Right atrium auricular region (tissue), 2 donors: Measurements from ENCODE around the gene UBE2N. TPM values are rescaled to one million over a fixed set of nuclear protein-coding genes. Genes with fewer than 3 reads are reported as not detected.
"Not testable (repeated sequence)": the region's sequence is repeated elsewhere in the genome, so short reads cannot be mapped to it uniquely, and the experiment has no call there.

Experiments used
- DNase-seq: peaks from one replicate; pipeline ENCODE4 v3.0.0-alpha.2; 2019; ENCODE audit warnings: low spot score
- H3K27ac ChIP-seq, 2 donors: fragments of 200-600 bp; sonication (generic); 1 replicate in 1 of 2; 2 replicates in 1 of 2; pipeline ENCODE4 v1.5.1; 2016 to 2019
- H3K27me3 ChIP-seq, 2 donors: fragments of 200-600 bp; sonication (generic); one replicate each; pipeline versions ENCODE4 v1.5.1 to v1.6.0; 2017 to 2019
- H3K36me3 ChIP-seq: fragments of 200-600 bp; sonication (generic); one replicate; pipeline ENCODE4 v1.5.1; 2016
- H3K4me1 ChIP-seq, 2 donors: fragments of 200-600 bp; sonication (generic); one replicate each; pipeline versions ENCODE4 v1.5.1 to v1.6.0; 2017 to 2019
- H3K4me3 ChIP-seq, 2 donors: fragments of 200-600 bp; sonication (generic); 1 replicate in 1 of 2; 2 replicates in 1 of 2; pipeline ENCODE4 v1.5.1; 2017 to 2019; ENCODE audit warnings: mild to moderate bottlenecking in 1 of 2, moderate library complexity in 1 of 2
- H3K9me3 ChIP-seq, 2 donors: fragments of 200-600 bp; sonication (generic); one replicate each; pipeline ENCODE4 v1.5.1; 2019
- CTCF ChIP-seq, 2 donors: fragments of 200-600 bp; sonication (generic); IDR thresholded peaks; one replicate each; pipeline ENCODE4 v1.5.1; 2019; ENCODE audit warnings: antibody characterized with exemption in 2 of 2
- total RNA-seq, 2 donors: library from RNA; depleted of rRNA; stranded (reverse); fragments of >200 nt; gene quantifications; one replicate each; pipeline ENCODE4 v1.1.0, GENCODE V29; 2016

Gene UBE2N
- total RNA-seq, 2 donors from 2014 or later: 30.2 to 41.5 TPM

DNA sequence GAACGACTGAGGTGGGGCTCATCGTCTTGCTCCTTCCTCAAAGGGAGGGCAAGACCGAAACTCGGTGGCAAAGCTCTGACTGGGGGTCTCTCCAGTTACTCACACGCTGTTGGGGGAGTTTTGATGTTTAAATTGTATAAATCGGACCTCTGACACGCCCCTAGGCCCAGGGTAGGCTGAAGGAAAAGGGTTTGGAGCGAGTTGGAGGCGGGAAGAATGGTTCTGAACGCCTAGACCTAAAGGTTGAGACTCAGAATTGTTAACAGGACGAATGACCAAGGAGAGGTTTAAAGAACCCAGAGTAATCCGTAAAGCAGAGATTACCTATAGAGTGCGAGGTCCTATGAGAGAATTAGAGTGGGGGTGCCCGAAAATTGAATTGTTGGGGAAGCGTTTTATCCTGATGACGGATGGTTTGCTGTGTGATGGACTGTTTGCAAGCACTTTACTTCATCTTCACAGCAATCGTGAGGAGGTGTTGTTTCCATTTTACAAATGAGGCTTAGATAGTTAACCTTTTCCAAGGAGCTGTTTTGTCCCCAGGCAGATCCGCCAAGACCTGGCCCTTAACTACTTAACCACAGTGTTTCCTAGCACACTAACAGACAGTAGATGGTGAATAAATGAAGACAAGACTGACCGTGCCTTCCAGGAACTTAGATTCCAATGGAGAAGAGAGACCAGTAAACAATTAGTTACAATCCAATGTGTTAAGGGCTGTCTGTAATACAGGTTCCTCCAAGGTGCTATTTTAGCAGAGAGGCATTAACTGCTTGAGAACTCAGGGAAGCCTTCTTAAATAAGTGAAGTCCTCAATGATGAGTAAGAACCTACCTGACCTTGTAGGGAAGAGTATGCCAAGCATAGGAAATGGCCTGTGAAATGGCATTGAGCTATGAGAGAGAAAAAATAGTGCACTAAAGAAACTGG is 929 bp upstream of the UBE2N start:
- no peaks in the 10 kb centered on the region for H3K9me3 ChIP-seq
- H3K27me3 ChIP-seq: no peaks in the 10 kb centered on the region
- peak overlapping the region; percentile 86 to 100 for H3K4me3 ChIP-seq
- peaks cover 0 to 36% of the 10 kb centered on the region in 2 donors for H3K4me1 ChIP-seq
- H3K27ac ChIP-seq: peak overlapping the region; percentile 93 to 96
- no peaks in the 10 kb centered on the region for H3K36me3 ChIP-seq
- no peak for TF ChIP-seq CTCF (IDR thresholded peaks at IDR 0.05)
- no peak for DNase-seq

GRCh38 chr12:93441081-93441616 is 598 bp downstream of the UBE2N start:
- no peak for DNase-seq
- peak overlapping the region; percentile 93 to 96 for H3K27ac ChIP-seq
- no peaks in the 10 kb centered on the region for H3K36me3 ChIP-seq
- peak overlapping the region; percentile 86 to 100 for H3K4me3 ChIP-seq
- no peaks in the 10 kb centered on the region for H3K9me3 ChIP-seq
- H3K27me3 ChIP-seq: no peaks in the 10 kb centered on the region
- peaks cover 0 to 46% of the 10 kb centered on the region in 2 donors for H3K4me1 ChIP-seq
- TF ChIP-seq CTCF (IDR thresholded peaks at IDR 0.05): no peak

- H3K9me3 ChIP-seq: no peaks in the 10 kb centered on the region
- no peak for TF ChIP-seq CTCF (IDR thresholded peaks at IDR 0.05)
- peaks cover 0 to 55% of the 10 kb centered on the region in 2 donors for H3K4me1 ChIP-seq
- no peak overlapping the region for H3K27ac ChIP-seq
- no peaks in the 10 kb centered on the region for H3K36me3 ChIP-seq
- H3K27me3 ChIP-seq: no peaks in the 10 kb centered on the region
- H3K4me3 ChIP-seq: peak overlapping the region; percentile 86 to 100
- no peak for DNase-seq
Measured at GRCh38 chr12:93440043-93440835, 1.5 kb downstream of the UBE2N start.

DNA sequence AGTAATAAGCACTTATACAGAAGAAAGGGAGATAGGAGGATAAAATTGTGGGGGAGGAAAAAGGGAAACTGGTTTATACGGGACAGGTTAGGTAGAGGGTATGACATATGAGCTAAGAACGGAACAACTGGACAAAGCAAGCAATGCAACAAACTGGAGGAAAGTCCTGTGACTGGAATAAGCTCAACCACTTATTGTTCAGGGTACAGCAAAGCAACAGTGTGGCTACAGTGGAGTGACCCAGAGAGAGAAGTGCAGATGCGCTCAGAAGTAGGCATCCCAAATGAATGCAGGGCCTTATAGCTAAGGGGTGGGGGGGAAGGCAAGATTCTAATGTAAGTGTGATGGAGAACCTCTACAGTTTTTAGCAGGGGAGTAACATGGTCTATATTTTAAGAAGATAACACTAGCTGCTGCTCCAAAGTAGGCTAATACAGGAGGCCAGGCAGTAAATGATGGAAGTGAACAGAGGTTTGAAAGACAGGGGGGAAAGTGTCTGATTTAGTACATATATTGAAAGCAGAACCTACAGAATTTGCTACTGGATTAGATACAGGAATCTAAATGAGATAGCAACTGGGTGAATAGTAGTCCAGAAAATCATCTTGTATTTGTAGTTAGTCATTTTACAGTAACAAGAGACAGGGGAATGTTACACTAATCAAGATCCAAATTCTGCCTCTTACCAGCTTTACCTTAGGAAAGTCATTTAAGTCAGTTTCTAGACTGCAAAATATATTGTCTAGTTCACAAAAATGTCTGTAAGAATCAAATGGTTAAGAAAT is 3.3 kb downstream of the UBE2N start:
- DNase-seq: no peak
- TF ChIP-seq CTCF (IDR thresholded peaks at IDR 0.05): no peak
- H3K4me3 ChIP-seq: no peak overlapping the region
- H3K36me3 ChIP-seq: no peaks in the 10 kb centered on the region
- H3K27me3 ChIP-seq: no peaks in the 10 kb centered on the region
- H3K9me3 ChIP-seq: no peaks in the 10 kb centered on the region
- no peak overlapping the region for H3K27ac ChIP-seq
- peaks cover 0 to 70% of the 10 kb centered on the region in 2 donors for H3K4me1 ChIP-seq

DNA sequence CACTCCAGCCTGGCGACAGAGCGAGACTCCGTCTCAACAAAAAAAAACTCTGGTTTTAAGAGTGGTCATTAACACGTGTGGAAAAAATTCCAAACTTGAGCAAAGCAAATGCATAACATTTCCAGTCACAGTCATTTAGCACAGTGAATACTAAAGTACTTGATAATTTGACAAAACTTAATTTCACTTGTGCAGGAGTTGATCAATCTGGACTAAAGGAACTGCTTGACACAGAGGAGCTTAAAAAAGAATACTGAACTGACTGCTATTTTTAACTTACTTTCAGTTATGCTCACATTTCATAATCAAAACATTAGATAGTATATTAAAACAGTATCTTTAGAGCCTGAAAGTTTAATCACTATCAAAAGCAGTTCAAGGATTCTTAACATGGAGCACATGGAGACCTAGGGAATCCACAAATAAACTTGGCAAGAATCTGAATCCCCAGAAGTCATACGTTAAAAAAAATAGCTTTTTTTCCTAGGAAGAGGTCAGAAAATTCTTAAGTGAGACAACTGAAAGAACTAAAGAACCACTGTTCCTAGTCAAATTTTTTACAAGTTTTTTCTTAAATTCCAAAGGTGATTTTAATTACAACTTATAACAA is 7.4 kb downstream of the UBE2N start:
- H3K4me1 ChIP-seq: peaks cover 0 to 71% of the 10 kb centered on the region in 2 donors
- DNase-seq: no peak
- no peaks in the 10 kb centered on the region for H3K27me3 ChIP-seq
- H3K27ac ChIP-seq: peak overlapping the region; percentile 36 to 70
- peak overlapping the region in 1 of 2 donors; percentile 16 for H3K4me3 ChIP-seq
- no peak for TF ChIP-seq CTCF (IDR thresholded peaks at IDR 0.05)
- H3K9me3 ChIP-seq: no peaks in the 10 kb centered on the region
- H3K36me3 ChIP-seq: no peaks in the 10 kb centered on the region

DNA sequence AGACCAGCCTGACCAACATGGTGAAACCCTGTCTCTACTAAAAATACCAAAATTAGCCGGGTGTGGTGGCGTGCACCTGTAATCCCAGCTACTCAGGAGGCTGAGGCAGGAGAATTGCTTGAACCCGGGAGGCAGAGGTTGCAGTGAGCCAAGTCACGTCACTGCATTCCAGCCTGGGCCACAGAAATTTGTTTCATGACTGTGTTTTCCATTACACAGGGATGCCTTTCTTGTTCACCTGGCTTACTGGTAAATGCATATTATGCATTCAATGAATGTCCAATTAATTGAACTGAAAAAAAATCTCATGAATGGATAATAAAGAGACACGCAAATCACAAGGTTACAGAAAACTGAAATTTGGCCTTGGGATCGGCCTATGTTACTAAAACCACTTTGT is 9.7 kb downstream of the UBE2N start:
- peaks cover 0 to 68% of the 10 kb centered on the region in 2 donors for H3K4me1 ChIP-seq
- not testable (repeated sequence) for DNase-seq, H3K9me3 ChIP-seq, H3K27ac ChIP-seq, H3K36me3 ChIP-seq, H3K27me3 ChIP-seq, H3K4me3 ChIP-seq
